ENCODE measurements around the gene DENND1C.

The DENND1C gene

GRCh38 chr19:6494438-6495036 lies 12.9 kb upstream of the DENND1C start:
- no peak for DNase-seq
- Histone ChIP-seq H2BK5ac (ENCODE audit: low read length) (no peak overlapping the region), H3K27me3 (ENCODE audit: insufficient read depth, low read length, poor library complexity) (no peaks in the 10 kb centered on the region), H3K36me3 (ENCODE audit: control insufficient read depth, insufficient read depth, low read length) (no peaks in the 10 kb centered on the region), H4K8ac (ENCODE audit: low read depth, low read length) (no peak overlapping the region), H3K79me2 (ENCODE audit: control insufficient read depth, insufficient read depth, low read length) (no peaks in the 10 kb centered on the region), H3K4me1 (ENCODE audit: control insufficient read depth, low read depth, low read length) (no peaks in the 10 kb centered on the region), H3K9ac (ENCODE audit: low read length) (no peak overlapping the region), H3K4ac (ENCODE audit: low read depth, low read length) (no peak overlapping the region), H3K23ac (ENCODE audit: low read length) (no peak overlapping the region), H3K27ac (ENCODE audit: low read depth, low read length) (no peak overlapping the region), H2BK120ac (ENCODE audit: low read depth, low read length) (no peak overlapping the region), H2AK5ac (ENCODE audit: low read length) (no peak overlapping the region), H3K56ac (ENCODE audit: low read length) (no peak overlapping the region), H4K5ac (ENCODE audit: low read length) (no peak overlapping the region), H2BK15ac (replicated peaks; ENCODE audit: low read depth) (no peak overlapping the region), H3K18ac (ENCODE audit: low read length) (no peak overlapping the region), H3K79me1 (ENCODE audit: low read length) (no peaks in the 10 kb centered on the region), H3K4me3 (ENCODE audit: low read length) (no peak overlapping the region), H3K4me2 (ENCODE audit: low read length) (no peak overlapping the region)
- WGBS (ENCODE audit: extremely low coverage, insufficient coverage, low lambda C conversion rate), result no CpG with 5 or more reads among the region's 8 CpGs

GRCh38 chr19:6491802-6492592 lies 10.4 kb upstream of the DENND1C start:
- H3K27me3 ChIP-seq (ENCODE audit: insufficient read depth, low read length, poor library complexity), result no peaks in the 10 kb centered on the region
- no peak overlapping the region for H3K18ac ChIP-seq (ENCODE audit: low read length)
- H3K36me3 ChIP-seq (ENCODE audit: control insufficient read depth, insufficient read depth, low read length), result no peaks in the 10 kb centered on the region
- H3K56ac ChIP-seq (ENCODE audit: low read length), result no peak overlapping the region
- no peak overlapping the region for H2AK5ac ChIP-seq (ENCODE audit: low read length)
- H2BK120ac ChIP-seq (ENCODE audit: low read depth, low read length), result no peak overlapping the region
- no peaks in the 10 kb centered on the region for H3K79me2 ChIP-seq (ENCODE audit: control insufficient read depth, insufficient read depth, low read length)
- WGBS (ENCODE audit: extremely low coverage, insufficient coverage, low lambda C conversion rate), result no CpG with 5 or more reads among the region's 4 CpGs
- no peak overlapping the region for H3K4ac ChIP-seq (ENCODE audit: low read depth, low read length)
- no peak overlapping the region for H3K4me2 ChIP-seq (ENCODE audit: low read length)
- no peaks in the 10 kb centered on the region for H3K4me1 ChIP-seq (ENCODE audit: control insufficient read depth, low read depth, low read length)
- no peaks in the 10 kb centered on the region for H3K79me1 ChIP-seq (ENCODE audit: low read length)
- no peak overlapping the region for H3K23ac ChIP-seq (ENCODE audit: low read length)
- no peak for DNase-seq
- no peak overlapping the region for H4K8ac ChIP-seq (ENCODE audit: low read depth, low read length)
- H3K27ac ChIP-seq (ENCODE audit: low read depth, low read length), result no peak overlapping the region
- no peak overlapping the region for H2BK15ac ChIP-seq (replicated peaks; ENCODE audit: low read depth)
- H3K4me3 ChIP-seq (ENCODE audit: low read length), result no peak overlapping the region
- H4K5ac ChIP-seq (ENCODE audit: low read length), result no peak overlapping the region
- H3K9ac ChIP-seq (ENCODE audit: low read length), result no peak overlapping the region
- H2BK5ac ChIP-seq (ENCODE audit: low read length), result no peak overlapping the region

GRCh38 chr19:6490134-6490533 lies 8.5 kb upstream of the DENND1C start:
- no peak overlapping the region for H2BK15ac ChIP-seq (replicated peaks; ENCODE audit: low read depth)
- no peak overlapping the region for H2BK5ac ChIP-seq (ENCODE audit: low read length)
- no peak overlapping the region for H3K56ac ChIP-seq (ENCODE audit: low read length)
- no peak for DNase-seq
- H3K79me1 ChIP-seq (ENCODE audit: low read length), result no peaks in the 10 kb centered on the region
- H3K4ac ChIP-seq (ENCODE audit: low read depth, low read length), result no peak overlapping the region
- H3K79me2 ChIP-seq (ENCODE audit: control insufficient read depth, insufficient read depth, low read length), result no peaks in the 10 kb centered on the region
- H3K4me1 ChIP-seq (ENCODE audit: control insufficient read depth, low read depth, low read length), result no peaks in the 10 kb centered on the region
- H3K4me3 ChIP-seq (ENCODE audit: low read length), result no peak overlapping the region
- no peak overlapping the region for H3K18ac ChIP-seq (ENCODE audit: low read length)
- H3K27ac ChIP-seq (ENCODE audit: low read depth, low read length), result no peak overlapping the region
- no peak overlapping the region for H3K9ac ChIP-seq (ENCODE audit: low read length)
- no CpG with 5 or more reads among the region's 2 CpGs for WGBS (ENCODE audit: extremely low coverage, insufficient coverage, low lambda C conversion rate)
- H3K27me3 ChIP-seq (ENCODE audit: insufficient read depth, low read length, poor library complexity), result no peaks in the 10 kb centered on the region
- H4K8ac ChIP-seq (ENCODE audit: low read depth, low read length), result no peak overlapping the region
- no peak overlapping the region for H3K23ac ChIP-seq (ENCODE audit: low read length)
- H2AK5ac ChIP-seq (ENCODE audit: low read length), result no peak overlapping the region
- H2BK120ac ChIP-seq (ENCODE audit: low read depth, low read length), result no peak overlapping the region
- no peaks in the 10 kb centered on the region for H3K36me3 ChIP-seq (ENCODE audit: control insufficient read depth, insufficient read depth, low read length)
- H3K4me2 ChIP-seq (ENCODE audit: low read length), result no peak overlapping the region
- H4K5ac ChIP-seq (ENCODE audit: low read length), result no peak overlapping the region

- Histone ChIP-seq H3K27ac (ENCODE audit: low read depth, low read length) (no peak overlapping the region), H3K4ac (ENCODE audit: low read depth, low read length) (no peak overlapping the region)
- whole genome bisulfite sequencing (ENCODE audit: extremely low coverage, insufficient coverage, low lambda C conversion rate), result no CpG with 5 or more reads among the region's 15 CpGs
These were observed 7.9 kb upstream of the DENND1C start for GRCh38 chr19:6489278-6490061.

GRCh38 chr19:6484831-6485230 lies 3.2 kb upstream of the DENND1C start:
- H3K27ac ChIP-seq (ENCODE audit: low read depth, low read length), result no peak overlapping the region

More at GRCh38 chr19:6489278-6490061, 7.9 kb upstream of the DENND1C start:
- Histone ChIP-seq H3K79me1 (ENCODE audit: low read length) (no peaks in the 10 kb centered on the region), H3K79me2 (ENCODE audit: control insufficient read depth, insufficient read depth, low read length) (no peaks in the 10 kb centered on the region), H3K9ac (ENCODE audit: low read length) (no peak overlapping the region), H4K5ac (ENCODE audit: low read length) (no peak overlapping the region), H2AK5ac (ENCODE audit: low read length) (no peak overlapping the region), H3K4me3 (ENCODE audit: low read length) (no peak overlapping the region), H3K27me3 (ENCODE audit: insufficient read depth, low read length, poor library complexity) (no peaks in the 10 kb centered on the region), H2BK120ac (ENCODE audit: low read depth, low read length) (no peak overlapping the region), H2BK5ac (ENCODE audit: low read length) (no peak overlapping the region), H3K18ac (ENCODE audit: low read length) (no peak overlapping the region), H3K56ac (ENCODE audit: low read length) (no peak overlapping the region), H3K4me1 (ENCODE audit: control insufficient read depth, low read depth, low read length) (no peaks in the 10 kb centered on the region), H4K8ac (ENCODE audit: low read depth, low read length) (no peak overlapping the region), H3K23ac (ENCODE audit: low read length) (no peak overlapping the region), H2BK15ac (replicated peaks; ENCODE audit: low read depth) (no peak overlapping the region), H3K4me2 (ENCODE audit: low read length) (no peak overlapping the region), H3K36me3 (ENCODE audit: control insufficient read depth, insufficient read depth, low read length) (no peaks in the 10 kb centered on the region)
- no peak for DNase-seq

More at GRCh38 chr19:6484831-6485230, 3.2 kb upstream of the DENND1C start:
- no peak overlapping the region for H3K23ac ChIP-seq (ENCODE audit: low read length)
- H3K18ac ChIP-seq (ENCODE audit: low read length), result no peak overlapping the region
- no CpG with 5 or more reads among the region's 7 CpGs for WGBS (ENCODE audit: extremely low coverage, insufficient coverage, low lambda C conversion rate)
- no peak overlapping the region for H2BK15ac ChIP-seq (replicated peaks; ENCODE audit: low read depth)
- no peak overlapping the region for H2BK120ac ChIP-seq (ENCODE audit: low read depth, low read length)
- no peak overlapping the region for H4K8ac ChIP-seq (ENCODE audit: low read depth, low read length)
- no peak overlapping the region for H2AK5ac ChIP-seq (ENCODE audit: low read length)
- H3K79me2 ChIP-seq (ENCODE audit: control insufficient read depth, insufficient read depth, low read length), result no peaks in the 10 kb centered on the region
- no peak overlapping the region for H3K4me3 ChIP-seq (ENCODE audit: low read length)
- H3K36me3 ChIP-seq (ENCODE audit: control insufficient read depth, insufficient read depth, low read length), result no peaks in the 10 kb centered on the region
- H3K56ac ChIP-seq (ENCODE audit: low read length), result no peak overlapping the region
- no peaks in the 10 kb centered on the region for H3K79me1 ChIP-seq (ENCODE audit: low read length)
- DNase-seq, result no peak
- no peak overlapping the region for H3K9ac ChIP-seq (ENCODE audit: low read length)
- no peak overlapping the region for H4K5ac ChIP-seq (ENCODE audit: low read length)
- H2BK5ac ChIP-seq (ENCODE audit: low read length), result no peak overlapping the region
- no peaks in the 10 kb centered on the region for H3K27me3 ChIP-seq (ENCODE audit: insufficient read depth, low read length, poor library complexity)
- H3K4me1 ChIP-seq (ENCODE audit: control insufficient read depth, low read depth, low read length), result no peaks in the 10 kb centered on the region
- no peak overlapping the region for H3K4ac ChIP-seq (ENCODE audit: low read depth, low read length)
- H3K4me2 ChIP-seq (ENCODE audit: low read length), result no peak overlapping the region
